Glutamatergic neuron (in vitro differentiated cells): Measurements from ENCODE around the gene ZFYVE28. TPM values are rescaled to one million over a fixed set of nuclear protein-coding genes. Genes with fewer than 3 reads are reported as not detected.

Experiments
- DNase-seq: peaks from one replicate; pipeline ENCODE4 v3.0.0; 2022
- H3K27ac Mint-ChIP-seq: one replicate; pipeline ENCODE4 v1.8.0; 2020; ENCODE audit warnings: mild to moderate bottlenecking, mixed read lengths, inconsistent platforms; ENCODE audit not compliant: unreplicated experiment
- H3K27me3 Mint-ChIP-seq: one replicate; pipeline ENCODE4 v1.8.0; 2020; ENCODE audit warnings: mild to moderate bottlenecking, moderate library complexity, mixed read lengths, inconsistent platforms; ENCODE audit not compliant: unreplicated experiment
- H3K36me3 Mint-ChIP-seq: one replicate; pipeline ENCODE4 v1.8.0; 2020; ENCODE audit warnings: mild to moderate bottlenecking, mixed read lengths, inconsistent platforms; ENCODE audit not compliant: unreplicated experiment
- H3K4me1 Mint-ChIP-seq: one replicate; pipeline ENCODE4 v1.8.0; 2020; ENCODE audit warnings: mild to moderate bottlenecking, low read depth, mixed read lengths, inconsistent platforms; ENCODE audit not compliant: unreplicated experiment
- H3K4me3 Mint-ChIP-seq: one replicate; pipeline ENCODE4 v1.8.0; 2020; ENCODE audit warnings: mild to moderate bottlenecking, mixed read lengths, inconsistent platforms; ENCODE audit not compliant: unreplicated experiment
- H3K9me3 Mint-ChIP-seq: one replicate; pipeline ENCODE4 v1.8.0; 2020; ENCODE audit warnings: mild to moderate bottlenecking, moderate library complexity, mixed read lengths, inconsistent platforms; ENCODE audit not compliant: unreplicated experiment
- total RNA-seq: library from RNA; stranded (reverse); fragmentation: NEBNext Ultra II Directional; extraction: Animal tissue kit (Norgen Biotek cat#: 25700); gene quantifications from one replicate; pipeline ENCODE4 v1.2.1, GENCODE V29; 2021; ENCODE audit not compliant: unreplicated experiment
- TF ChIP-seq, protein P1 (sequence below): fragments of 200-600 bp; sonication (generic); IDR thresholded peaks from one replicate; pipeline ENCODE4 v1.5.0; 2021; ENCODE audit not compliant: partially characterized antibody, unreplicated experiment

ZFYVE28 gene
- total RNA-seq, 1 donor from 2014 or later, result 4.8 TPM

- H3K27ac Mint-ChIP-seq, result no peak overlapping the region
- peaks cover 13% of the 10 kb centered on the region for H3K27me3 Mint-ChIP-seq
- TF ChIP-seq, protein P1, sequence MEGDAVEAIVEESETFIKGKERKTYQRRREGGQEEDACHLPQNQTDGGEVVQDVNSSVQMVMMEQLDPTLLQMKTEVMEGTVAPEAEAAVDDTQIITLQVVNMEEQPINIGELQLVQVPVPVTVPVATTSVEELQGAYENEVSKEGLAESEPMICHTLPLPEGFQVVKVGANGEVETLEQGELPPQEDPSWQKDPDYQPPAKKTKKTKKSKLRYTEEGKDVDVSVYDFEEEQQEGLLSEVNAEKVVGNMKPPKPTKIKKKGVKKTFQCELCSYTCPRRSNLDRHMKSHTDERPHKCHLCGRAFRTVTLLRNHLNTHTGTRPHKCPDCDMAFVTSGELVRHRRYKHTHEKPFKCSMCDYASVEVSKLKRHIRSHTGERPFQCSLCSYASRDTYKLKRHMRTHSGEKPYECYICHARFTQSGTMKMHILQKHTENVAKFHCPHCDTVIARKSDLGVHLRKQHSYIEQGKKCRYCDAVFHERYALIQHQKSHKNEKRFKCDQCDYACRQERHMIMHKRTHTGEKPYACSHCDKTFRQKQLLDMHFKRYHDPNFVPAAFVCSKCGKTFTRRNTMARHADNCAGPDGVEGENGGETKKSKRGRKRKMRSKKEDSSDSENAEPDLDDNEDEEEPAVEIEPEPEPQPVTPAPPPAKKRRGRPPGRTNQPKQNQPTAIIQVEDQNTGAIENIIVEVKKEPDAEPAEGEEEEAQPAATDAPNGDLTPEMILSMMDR, result no peak
- no peak for DNase-seq
- H3K4me3 Mint-ChIP-seq, result no peak overlapping the region
- peaks cover 14% of the 10 kb centered on the region for H3K9me3 Mint-ChIP-seq
- H3K36me3 Mint-ChIP-seq, result peaks cover 14% of the 10 kb centered on the region
- peaks cover 2% of the 10 kb centered on the region for H3K4me1 Mint-ChIP-seq
Measured at GRCh38 chr4:2298532-2298991, 119.9 kb downstream of the ZFYVE28 start.

- H3K4me3 Mint-ChIP-seq, result peak overlapping the region; percentile 6
Measured at GRCh38 chr4:2297606-2298531, 120.6 kb downstream of the ZFYVE28 start.

GRCh38 chr4:2296631-2297601, 121.5 kb downstream of the ZFYVE28 start:
- Mint-ChIP-seq H3K27me3 (peaks cover 11% of the 10 kb centered on the region), H3K4me3 (no peak overlapping the region), H3K9me3 (peaks cover 8% of the 10 kb centered on the region), H3K4me1 (peaks cover 7% of the 10 kb centered on the region), H3K27ac (no peak overlapping the region), H3K36me3 (peaks cover 5% of the 10 kb centered on the region)
- DNase-seq, result no peak
- TF ChIP-seq, protein P1, result no peak

More at GRCh38 chr4:2297606-2298531, 120.6 kb downstream of the ZFYVE28 start:
- Mint-ChIP-seq H3K4me1 (peaks cover 2% of the 10 kb centered on the region), H3K27ac (no peak overlapping the region), H3K9me3 (peaks cover 14% of the 10 kb centered on the region), H3K36me3 (peaks cover 14% of the 10 kb centered on the region), H3K27me3 (peaks cover 13% of the 10 kb centered on the region)
- DNase-seq, result no peak
- TF ChIP-seq, protein P1, result no peak

- Mint-ChIP-seq H3K36me3 (peaks cover 5% of the 10 kb centered on the region), H3K4me3 (no peak overlapping the region), H3K27ac (no peak overlapping the region), H3K9me3 (peaks cover 5% of the 10 kb centered on the region), H3K27me3 (peaks cover 9% of the 10 kb centered on the region), H3K4me1 (peaks cover 7% of the 10 kb centered on the region)
- TF ChIP-seq, protein P1, result no peak
- no peak for DNase-seq
Measured at GRCh38 chr4:2295900-2296442, 122.5 kb downstream of the ZFYVE28 start.
